ENCODE measurements around the gene CDKN2AIP.

DNA sequence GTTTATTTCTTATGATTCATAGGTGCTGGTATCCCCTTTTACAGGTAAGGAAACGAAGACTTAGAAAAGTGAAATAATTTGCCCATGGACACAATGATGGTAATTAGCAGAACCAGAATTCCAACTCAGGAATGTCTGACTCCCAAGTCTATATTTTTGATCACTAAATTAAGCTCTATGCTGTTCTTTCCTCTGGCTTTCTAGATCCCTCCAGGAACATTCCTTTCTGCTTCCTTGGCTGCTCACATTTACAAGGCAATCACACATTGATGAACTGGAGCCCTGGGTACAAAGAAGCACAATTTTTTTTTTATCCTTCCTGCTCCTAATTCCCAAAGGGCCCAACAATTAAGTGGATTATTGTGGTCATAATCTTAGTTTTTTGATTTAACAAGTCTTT is 7.0 kb upstream of the CDKN2AIP start:
- TF ChIP-seq, protein P1, sequence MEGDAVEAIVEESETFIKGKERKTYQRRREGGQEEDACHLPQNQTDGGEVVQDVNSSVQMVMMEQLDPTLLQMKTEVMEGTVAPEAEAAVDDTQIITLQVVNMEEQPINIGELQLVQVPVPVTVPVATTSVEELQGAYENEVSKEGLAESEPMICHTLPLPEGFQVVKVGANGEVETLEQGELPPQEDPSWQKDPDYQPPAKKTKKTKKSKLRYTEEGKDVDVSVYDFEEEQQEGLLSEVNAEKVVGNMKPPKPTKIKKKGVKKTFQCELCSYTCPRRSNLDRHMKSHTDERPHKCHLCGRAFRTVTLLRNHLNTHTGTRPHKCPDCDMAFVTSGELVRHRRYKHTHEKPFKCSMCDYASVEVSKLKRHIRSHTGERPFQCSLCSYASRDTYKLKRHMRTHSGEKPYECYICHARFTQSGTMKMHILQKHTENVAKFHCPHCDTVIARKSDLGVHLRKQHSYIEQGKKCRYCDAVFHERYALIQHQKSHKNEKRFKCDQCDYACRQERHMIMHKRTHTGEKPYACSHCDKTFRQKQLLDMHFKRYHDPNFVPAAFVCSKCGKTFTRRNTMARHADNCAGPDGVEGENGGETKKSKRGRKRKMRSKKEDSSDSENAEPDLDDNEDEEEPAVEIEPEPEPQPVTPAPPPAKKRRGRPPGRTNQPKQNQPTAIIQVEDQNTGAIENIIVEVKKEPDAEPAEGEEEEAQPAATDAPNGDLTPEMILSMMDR (IDR thresholded peaks at IDR 0.05; ENCODE audit: poor library complexity): no peak
- TF ChIP-seq EZH2 (IDR thresholded peaks at IDR 0.05; ENCODE audit: borderline replicate concordance) (no peak), EZH2phosphoT487 (IDR thresholded peaks at IDR 0.05; ENCODE audit: low read depth, severe bottlenecking, unreplicated experiment) (no peak)
